Kidney glomerular epithelial cell (primary cell): Measurements from ENCODE around the gene NF1.
A peak's percentile ranks its signal among the peaks of the same experiment; 100 is the strongest.
"Not testable (repeated sequence)": the region's sequence is repeated elsewhere in the genome, so short reads cannot be mapped to it uniquely, and the experiment has no call there.

Source experiments
- DNase-seq: peaks from one replicate; lab custom pipeline; 2025; lab: John Stamatoyannopoulos, UW

The NF1 gene

DNA sequence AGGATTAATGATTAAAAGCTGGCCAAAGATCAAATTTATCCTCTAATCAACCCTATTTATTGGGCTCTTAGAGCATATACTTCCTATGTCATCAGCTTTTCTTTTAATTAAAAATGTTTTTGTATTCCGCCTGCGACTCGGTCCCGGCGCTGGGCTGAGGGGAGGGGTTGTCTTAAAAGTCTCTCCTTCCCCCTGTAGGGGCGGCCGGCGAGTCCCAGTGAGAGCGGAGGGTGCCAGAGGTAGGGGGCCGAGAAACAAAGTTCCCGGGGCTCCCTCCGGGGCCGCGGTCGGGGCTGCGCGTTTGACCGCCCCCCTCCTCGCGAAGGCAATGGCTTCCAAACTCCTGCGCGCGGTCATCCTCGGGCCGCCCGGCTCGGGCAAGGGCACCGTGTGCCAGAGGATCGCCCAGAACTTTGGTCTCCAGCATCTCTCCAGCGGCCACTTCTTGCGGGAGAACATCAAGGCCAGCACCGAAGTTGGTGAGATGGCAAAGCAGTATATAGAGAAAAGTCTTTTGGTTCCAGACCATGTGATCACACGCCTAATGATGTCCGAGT is 250.5 kb downstream of the NF1 start:
- DNase-seq = not testable (repeated sequence)

DNA sequence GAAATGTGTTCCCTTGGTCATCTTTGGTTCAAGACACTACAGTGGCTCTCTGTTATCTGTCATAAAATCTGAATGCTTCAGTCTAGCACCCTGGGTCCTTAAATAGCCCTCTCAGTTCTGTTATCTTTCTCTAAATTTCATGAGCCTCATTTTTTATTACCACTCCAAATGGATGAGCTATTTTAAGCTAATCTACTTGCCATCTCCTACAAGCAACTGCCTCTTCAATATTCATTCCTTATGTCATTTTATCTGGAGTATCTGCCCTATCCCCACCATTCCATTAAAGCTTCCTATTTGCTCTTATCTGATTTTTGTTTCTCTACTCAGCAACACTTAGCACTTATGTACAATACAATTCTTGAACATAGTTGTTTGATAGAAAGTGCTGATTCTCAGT is 254.7 kb downstream of the NF1 start:
- DNase-seq = no peak

DNA sequence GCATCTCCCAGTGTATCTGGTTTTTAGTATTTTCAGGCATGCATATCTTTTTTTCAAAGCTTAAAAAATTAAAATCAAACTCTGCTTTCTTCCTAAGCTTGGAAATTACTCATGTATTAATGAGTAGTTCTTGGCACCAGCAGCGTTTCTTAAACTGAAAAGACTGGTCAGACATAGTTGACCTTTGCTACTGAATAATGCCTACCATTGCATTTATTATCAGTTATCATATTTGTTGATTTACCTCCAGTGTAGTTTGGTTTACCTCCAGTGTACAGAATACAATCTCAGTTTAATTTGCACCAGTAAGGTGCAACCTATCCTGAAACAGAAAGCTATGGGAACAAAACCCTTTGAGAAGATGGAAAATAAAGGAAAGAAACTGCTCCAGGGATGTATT is 261.2 kb downstream of the NF1 start:
- no peak for DNase-seq

DNA sequence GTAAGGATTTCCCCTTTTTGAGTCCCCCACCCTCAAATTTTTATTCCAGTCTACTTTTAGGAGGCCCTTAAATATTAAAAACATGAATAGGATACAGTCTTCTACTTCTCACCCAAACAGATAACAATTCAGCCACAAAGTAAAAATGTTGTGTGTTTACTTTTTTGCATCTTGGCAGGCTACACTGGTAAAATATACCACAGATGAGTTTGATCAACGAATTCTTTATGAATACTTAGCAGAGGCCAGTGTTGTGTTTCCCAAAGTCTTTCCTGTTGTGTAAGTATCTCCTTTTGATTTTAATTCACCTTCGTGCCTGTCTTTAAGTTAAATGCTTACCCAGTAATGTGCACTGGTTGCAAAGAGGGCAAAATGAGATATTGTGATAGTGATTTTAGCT is 262.3 kb downstream of the NF1 start:
- no peak for DNase-seq

DNA sequence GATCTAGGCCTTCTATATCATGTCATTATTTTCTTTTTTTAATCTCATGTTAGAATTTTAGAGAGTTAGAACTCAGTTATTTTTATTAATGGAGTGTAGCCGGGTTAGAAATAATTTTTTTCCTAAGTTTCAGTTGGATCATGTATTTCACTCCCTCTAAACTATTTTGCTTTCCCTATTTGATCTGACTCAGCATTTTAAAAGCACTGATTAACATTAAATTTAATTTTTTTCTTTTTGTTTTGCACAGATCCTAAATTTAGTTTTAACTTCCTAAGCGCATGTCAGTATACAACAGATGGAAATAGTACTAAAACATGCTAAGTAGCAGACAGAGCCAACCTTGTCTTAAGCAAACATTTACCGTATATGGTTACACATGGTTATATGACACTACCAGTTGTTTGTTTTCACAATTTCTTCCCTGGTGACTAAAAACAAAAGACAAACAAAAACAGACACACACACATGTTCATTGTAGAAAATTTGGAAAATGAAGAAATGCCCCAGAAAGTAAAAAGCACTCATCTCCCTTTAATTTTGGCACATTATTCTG is 263.1 kb downstream of the NF1 start:
- DNase-seq = no peak

DNA sequence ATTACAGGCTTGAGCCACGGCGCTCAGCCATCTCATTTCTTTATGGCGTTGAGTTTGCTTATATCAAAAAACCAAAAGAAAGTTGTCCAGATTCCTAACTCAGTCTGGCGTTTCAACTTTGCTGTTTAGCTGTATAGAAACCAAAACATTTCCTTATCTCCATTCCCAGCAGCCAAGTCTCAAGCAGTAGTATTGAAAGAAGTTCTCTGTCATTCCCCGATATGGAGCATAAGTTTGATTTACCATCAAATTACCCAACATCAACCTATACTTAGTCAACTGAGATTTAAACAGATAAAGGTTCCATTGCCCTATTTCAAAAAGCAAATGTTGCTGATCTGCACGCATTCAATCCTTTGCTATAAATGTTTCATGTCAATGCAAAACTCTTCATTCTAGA is 269.2 kb downstream of the NF1 start:
- no peak for DNase-seq

DNA sequence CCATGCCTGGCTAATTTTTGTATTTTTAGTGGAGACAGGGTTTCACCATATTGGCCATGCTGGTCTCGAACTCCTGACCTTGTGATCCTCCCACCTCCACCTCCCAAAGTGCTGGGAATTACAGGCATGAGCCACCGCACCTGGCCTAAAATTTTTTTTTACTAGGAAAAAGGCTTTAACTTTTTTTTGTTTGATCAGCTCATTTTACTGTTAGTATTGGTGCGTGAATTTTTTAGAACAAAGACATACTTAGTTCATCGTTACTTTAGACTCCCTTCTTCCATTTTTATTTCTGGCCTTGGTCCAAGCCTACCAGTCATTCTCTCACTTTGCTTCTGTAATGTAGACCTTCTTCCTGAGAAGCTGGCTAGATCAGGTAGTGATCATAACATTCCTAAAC is 271.3 kb downstream of the NF1 start:
- no peak for DNase-seq

DNA sequence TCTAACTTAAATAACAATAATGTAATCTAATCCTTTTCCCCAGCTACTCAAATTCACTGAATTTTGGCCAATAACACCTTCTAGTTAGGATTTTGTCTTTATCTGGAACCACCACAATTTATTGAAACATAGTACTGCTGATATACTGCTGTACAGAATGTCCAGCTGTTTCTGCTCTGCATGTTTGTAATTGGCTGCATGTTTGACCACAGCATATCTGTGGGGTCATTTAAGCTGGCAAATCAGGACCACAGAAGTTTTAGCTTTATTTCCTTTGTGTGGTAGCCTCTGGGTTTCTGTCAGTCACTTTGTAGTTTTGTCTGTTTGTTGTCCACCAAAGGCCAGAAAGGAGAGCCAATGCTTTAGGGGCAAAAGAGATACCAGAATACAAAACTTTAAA is 274.5 kb downstream of the NF1 start:
- DNase-seq = no peak

DNA sequence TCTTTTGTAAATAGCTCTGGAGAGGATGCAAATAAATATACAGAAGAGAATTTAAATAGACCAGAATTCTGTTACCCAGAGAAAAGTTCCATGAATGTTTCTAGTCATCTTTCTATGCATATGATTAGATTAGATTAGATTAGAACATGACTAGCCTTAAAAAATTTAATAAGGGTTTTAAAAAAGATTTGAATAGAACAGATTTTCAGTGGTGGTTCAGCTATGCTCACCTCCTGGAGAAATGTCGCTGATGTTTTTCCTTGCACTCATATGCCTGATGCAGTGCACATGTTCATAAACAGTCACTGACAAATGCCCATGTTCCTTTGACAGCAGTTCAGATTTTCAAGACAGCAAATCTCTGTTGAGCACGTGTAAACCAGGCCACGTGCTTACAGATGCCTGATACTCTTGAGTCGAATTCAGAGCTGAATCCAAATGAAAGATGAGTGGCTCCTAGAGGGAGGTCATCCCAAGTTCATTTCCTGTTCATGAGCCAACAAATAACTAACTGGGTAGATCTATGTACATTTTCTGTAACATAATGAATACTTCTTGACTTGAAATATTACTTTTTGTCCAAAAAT is 276.8 kb downstream of the NF1 start:
- DNase-seq = no peak

DNA sequence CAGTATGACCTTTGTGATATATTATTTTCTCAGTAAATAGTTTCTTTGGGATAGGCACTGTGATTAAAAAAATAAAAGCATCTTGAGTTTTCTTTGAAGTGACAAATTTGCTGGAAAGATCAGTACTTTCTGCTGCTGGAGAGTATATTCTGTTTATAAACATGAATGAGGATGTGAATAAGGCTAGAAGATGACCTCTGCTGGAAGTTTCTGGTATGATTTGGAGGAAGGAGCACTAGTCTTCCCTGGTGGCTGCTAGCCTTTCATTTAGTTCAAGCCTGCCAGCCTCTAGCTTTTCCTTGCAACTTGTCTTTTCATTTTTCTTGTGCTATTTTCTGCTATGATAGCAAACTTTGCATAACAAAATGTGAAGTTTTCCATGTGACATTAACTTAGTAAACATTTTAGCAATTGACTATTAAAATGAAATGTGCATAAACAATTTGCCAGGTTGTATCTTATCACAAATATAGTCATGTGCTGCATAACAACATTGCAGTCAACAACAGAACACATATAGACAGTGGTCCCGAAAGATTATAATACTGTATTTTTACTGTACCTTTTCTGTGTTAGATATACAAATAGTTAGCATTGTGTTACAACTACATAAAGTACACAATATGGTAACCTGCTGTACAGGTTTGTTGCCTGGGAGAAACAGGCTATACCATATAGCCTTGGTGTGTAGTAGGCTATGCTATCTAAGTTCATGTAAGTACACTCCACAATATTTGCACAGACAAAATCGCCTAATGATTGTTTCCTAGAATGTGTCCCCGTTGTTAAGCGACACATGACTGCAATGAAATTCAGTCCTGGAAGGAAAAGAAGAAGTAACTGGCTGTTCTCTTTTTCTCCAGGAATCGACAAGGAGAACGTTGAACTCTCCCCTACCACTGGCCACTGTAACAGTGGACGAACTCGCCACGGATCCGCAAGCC is 278.6 kb downstream of the NF1 start:
- peak; percentile 63 for DNase-seq

DNA sequence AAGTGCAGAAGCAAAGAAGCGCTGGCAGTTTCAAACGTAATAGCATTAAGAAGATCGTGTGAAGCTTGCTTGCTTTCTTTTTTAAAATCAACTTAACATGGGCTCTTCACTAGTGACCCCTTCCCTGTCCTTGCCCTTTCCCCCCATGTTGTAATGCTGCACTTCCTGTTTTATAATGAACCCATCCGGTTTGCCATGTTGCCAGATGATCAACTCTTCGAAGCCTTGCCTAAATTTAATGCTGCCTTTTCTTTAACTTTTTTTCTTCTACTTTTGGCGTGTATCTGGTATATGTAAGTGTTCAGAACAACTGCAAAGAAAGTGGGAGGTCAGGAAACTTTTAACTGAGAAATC is 279.3 kb downstream of the NF1 start:
- DNase-seq = no peak

DNA sequence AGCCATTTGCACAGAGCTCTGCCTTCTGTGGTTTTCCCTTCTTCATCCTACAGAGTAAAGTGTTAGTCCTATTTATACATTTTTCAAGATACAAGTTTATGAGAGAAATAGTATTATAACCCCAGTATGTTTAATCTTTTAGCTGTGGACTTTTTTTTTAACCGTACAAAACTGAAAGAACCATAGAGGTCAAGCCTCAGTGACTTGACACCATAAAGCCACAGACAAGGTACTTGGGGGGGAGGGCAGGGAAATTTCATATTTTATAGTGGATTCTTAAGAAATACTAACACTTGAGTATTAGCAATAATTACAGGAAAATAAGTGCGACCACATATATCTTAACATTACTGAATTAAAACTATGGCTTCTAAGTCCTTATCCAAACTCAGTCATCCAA is 279.7 kb downstream of the NF1 start:
- no peak for DNase-seq

DNA sequence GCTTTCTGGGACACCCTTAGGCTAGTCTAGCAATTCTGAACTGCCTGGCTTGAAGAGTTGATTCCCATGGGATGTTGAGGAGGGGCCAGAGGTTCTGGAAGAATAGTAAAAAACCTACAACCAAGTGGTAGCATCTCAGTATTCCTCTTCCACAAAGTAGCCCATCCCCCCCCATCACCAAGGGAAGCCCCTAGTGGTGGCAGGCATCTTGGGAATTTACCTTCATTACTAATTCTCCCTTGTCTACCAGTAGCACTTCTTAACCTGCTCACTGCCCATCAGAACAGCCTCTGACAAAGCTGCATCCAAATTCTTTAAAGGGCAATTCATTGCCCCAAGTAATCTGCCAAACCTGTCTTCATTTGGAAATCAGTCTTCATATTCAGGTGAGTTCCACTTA is 283.9 kb downstream of the NF1 start:
- no peak for DNase-seq

DNA sequence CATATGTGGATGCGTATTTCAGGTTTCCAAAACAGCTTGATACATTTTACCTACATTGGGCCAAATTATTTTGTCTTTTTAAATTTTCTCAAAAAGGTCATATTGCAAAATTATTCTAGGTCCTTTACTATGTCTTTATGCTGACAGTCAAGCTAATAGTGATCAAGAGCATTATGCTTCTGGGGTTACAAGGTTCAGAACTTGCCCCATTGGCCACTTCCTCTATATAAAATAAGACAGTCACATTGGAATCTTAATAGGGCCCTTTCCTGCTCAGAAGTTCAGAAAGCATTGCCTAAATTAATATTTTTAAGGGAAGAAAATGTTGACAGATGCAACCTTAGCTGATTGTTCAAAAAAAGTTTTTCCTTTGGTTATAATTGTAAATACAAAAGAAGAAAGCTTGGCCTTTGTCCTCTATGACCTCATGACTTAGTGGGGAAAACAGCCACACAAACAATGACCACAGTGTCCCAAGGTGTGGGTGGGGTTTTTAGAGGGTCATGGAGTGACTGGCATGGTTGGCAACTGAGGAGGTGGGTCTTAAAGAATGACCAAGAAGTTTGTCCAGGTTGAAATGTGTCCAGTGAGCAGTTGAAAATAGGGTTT is 284.9 kb downstream of the NF1 start:
- no peak for DNase-seq

DNA sequence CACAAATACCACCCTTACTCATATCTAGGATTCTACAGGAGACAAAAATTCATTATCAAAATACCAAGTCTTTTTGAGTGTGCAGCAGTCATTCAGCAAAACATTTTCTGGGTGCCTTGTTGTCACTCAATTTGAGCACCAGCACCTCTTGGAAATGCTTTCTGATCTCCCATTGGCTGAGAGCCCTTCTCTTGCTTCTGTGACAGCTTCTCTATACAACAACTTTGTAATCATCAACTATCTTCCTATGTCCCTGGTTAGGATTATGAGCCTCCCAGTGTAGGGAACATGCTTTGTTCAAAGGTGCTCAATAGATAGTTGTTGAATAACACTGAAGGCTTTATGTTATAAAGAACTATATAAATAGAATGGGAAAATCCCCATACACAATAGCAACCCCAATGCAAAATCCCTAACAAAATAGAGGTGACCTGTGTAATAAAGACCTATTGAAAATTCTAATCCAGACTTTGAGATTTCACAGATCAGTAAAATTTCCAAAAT is 286.4 kb downstream of the NF1 start:
- DNase-seq = no peak

DNA sequence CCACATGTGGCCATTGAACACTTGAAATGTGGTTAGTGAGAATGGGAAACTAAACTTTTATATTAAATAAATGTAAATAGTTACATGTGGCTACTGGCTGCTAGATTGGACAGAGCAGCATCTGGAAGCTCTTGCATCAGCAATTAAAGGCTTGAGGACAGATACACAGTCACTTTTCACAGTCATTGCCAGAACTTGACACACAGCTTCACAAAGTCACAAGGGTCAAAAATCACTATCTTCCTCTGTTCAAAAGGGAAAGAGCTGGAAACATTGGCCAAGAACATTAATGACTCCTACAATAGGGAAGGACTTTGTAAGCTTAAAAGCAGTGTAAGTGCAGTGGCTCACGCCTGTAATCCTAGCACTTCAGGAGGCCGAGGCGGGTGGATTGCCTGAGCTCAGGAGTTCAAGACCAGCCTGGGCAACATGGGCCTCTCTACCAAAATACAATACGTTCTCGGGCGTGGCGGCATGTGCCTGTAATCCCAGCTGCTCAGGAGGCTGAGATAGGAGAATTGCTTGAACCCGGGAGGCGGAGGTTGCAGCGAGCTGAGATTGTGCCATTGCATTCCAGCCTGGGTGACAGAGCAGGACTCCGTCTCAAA is 288.0 kb downstream of the NF1 start:
- DNase-seq = not testable (repeated sequence)

DNA sequence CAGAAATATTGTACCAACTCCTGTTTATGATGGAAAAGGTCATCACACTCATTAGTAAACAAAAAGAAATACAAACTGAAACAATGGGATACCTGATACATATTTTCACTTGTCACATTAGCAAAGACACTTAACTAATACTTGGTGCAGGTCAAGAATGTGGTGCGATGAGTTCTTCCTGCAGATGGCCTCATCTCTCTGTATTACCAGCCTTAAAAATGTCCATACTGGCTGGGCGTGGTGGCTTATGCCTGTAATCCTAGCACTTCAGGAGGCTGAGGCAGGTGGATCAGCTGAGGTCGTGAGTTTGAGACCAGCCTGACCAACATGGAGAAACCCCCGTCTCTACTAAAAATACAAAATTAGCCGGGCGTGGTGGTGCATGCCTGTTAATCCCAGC is 288.7 kb downstream of the NF1 start:
- DNase-seq = not testable (repeated sequence)

DNA sequence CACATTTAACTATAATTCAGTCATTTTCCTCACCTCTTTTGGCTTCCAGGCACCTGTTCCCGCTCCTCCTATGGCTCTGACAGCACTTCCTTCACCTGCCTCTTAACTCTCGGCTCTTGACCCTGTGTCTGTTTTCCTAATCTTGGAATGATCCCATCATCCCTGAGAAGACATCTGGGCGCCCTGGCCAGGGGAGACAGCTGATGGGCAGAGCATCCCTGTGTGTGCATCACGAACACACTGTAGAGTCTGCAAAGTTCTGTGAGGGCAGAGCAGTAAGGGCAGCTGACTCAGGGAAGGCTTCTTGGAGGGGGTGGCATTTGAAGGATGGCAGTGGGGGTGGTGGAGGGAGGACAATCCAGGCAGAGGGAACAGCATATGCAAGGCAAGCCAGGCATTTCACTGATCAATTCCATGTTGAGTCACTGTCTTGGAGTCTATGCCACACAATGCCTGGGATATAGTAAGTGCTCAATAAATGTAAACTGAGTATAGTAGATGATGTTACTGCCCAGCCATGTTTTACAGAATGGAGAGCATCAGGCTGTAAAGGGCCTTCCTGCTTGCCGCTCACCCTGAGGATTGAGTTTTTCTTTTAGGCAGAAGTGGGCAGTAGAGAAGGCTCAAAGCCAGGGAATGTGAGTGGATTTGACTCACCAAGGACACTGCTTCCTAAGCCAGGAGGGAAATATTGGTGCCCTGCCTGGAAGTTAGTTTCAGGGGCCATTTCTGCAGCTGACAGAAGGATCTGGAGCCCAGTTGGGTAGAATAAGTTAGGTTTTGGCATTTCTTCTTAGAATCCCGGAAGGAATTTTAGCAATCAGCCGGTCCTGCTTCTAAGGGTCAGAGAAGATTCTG is 290.9 kb downstream of the NF1 start:
- no peak for DNase-seq

DNA sequence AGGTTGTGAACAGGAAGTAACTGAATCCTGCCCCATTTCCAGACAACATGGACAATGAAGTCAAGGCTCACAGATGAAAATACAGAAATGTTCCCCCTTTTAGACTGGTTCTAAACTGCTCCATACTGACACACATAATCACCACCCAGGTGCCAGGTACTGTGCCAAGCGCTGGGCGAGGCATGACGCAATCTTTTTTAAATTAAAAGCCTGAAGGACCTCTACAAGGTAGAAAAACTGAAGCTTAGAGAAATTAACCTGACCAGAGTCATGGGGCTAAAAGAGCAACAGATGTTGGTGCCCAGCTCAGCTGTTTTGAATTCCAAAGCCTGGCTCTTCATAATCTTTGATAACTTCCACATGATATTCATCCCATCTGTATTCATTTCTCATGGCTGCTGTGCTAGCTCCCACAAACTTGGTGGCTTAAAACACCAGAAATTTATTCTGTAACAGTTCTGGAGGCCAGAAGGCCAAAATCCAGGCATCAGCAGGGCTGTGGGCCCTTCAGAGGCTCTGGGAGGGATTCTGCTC is 291.8 kb downstream of the NF1 start:
- DNase-seq = no peak

DNA sequence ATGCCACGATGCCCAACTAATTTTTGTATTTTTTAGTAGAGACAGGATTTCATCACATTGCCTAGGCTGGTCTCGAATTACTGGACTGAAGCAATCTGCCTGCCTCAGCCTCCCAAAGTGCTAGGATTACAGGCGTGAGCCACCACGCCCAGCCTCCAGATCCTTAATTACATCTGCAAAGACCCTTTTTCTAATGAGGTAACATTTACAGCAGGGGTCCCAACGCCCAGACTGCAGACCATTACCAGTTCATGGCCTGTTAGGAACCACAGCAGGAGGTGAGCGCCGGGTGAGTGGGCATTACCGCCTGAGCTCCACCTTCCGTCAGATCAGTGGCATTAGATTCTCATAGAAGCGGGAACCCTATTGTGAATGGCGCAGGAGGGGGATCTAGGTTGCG is 292.7 kb downstream of the NF1 start:
- no peak for DNase-seq

DNA sequence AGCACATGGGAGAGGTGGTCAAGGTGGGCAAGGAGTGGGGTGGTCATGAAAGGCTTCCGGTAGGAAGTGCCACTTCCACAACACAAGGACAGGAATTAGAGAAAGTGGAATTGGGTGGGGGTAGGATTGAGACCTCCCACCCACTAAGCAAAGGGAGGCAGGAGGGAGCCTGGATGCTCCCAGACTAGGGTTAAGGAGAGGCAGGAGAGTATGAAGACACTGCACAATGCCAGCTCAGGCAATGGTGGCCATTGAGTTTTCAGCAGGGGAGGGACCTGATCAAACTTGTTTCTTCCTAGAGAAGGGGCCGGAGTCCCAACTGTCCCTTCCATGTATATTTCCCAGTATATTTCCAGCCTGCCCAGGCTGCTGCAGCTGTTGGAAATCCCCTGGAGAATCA is 293.6 kb downstream of the NF1 start:
- no peak for DNase-seq
